ENCODE data around the gene NR6A1. TPM values are rescaled to one million over a fixed set of nuclear protein-coding genes. Genes with fewer than 3 reads are reported as not detected.

The NR6A1 gene
- total RNA-seq, 2 experiments from 2014 or later = 0.74 to 1.1 TPM

DNA sequence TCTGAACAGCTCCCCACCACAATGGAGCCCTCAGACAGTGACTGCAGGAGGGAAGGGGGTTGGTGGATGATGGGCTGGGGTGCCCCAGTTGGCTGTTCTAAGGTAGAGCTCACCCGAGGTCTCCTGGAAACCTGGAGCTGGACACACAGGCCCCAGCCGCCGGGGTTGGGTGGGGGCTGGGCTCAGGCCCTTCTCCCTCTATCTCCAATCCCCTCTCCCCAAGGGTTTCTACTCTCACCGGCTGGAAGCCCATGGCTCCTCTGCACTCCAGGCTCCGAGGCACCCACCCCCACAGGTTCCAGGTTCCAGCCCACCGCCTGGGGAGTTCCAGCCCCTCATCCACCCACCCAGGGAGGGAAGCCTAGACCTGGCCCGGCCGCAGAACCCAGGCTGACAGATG lies 264.7 kb downstream of the NR6A1 start:
- peaks cover 21% of the 10 kb centered on the region for H3K27me3 Mint-ChIP-seq
- POLR2A ChIA-PET = no interaction called here
- H3K4me1 Mint-ChIP-seq (ENCODE audit: low read depth) = peaks cover 5% of the 10 kb centered on the region
- no peaks in the 10 kb centered on the region for H3K9me3 Mint-ChIP-seq
- H3K36me3 Mint-ChIP-seq (ENCODE audit: low read depth) = no peaks in the 10 kb centered on the region
- H3K27ac Mint-ChIP-seq = no peak overlapping the region
- no peak overlapping the region for H3K4me3 Mint-ChIP-seq
- no peak for DNase-seq
- CTCF ChIA-PET = no interaction called here
- no peak for TF ChIP-seq CTCF (IDR thresholded peaks at IDR 0.05)
- intact Hi-C loops (cut with micrococcal nuclease) = no loop called here
- no peak for ATAC-seq

DNA sequence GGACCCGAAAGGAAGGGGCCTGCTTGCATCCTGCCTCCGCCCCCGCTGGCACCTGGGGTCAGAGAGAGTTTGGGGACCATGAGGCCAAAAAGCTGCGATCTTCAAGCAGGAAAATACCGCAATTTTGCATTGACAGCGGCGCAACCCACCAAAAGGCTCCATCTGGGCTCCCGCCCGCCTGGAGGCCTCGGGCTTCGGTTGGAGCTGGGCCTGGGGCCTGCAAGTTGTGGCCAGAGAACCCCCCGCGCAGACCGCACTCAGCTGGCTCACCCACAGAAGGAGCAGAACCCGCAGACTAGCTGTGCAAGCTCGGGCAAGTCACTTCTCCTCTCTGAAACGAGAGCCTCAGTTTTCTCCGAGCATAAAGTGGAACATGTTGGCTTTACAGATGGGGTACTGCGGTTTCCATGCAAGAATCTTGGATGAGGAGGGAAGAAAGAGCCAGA lies 265.2 kb downstream of the NR6A1 start:
- Mint-ChIP-seq H3K27ac (no peak overlapping the region), H3K27me3 (peaks cover 21% of the 10 kb centered on the region), H3K4me3 (no peak overlapping the region), H3K36me3 (ENCODE audit: low read depth) (no peaks in the 10 kb centered on the region), H3K9me3 (no peaks in the 10 kb centered on the region), H3K4me1 (ENCODE audit: low read depth) (peaks cover 5% of the 10 kb centered on the region)
- intact Hi-C loops (cut with micrococcal nuclease) = no loop called here
- CTCF ChIA-PET = no interaction called here
- DNase-seq = no peak
- TF ChIP-seq CTCF (IDR thresholded peaks at IDR 0.05) = no peak
- ATAC-seq = no peak
- POLR2A ChIA-PET = interaction anchor here (0.7 kb wide), 1 partner anchor 148 kb away, joined by 3 read pairs; no protein-coding TSS in a partner anchor

DNA sequence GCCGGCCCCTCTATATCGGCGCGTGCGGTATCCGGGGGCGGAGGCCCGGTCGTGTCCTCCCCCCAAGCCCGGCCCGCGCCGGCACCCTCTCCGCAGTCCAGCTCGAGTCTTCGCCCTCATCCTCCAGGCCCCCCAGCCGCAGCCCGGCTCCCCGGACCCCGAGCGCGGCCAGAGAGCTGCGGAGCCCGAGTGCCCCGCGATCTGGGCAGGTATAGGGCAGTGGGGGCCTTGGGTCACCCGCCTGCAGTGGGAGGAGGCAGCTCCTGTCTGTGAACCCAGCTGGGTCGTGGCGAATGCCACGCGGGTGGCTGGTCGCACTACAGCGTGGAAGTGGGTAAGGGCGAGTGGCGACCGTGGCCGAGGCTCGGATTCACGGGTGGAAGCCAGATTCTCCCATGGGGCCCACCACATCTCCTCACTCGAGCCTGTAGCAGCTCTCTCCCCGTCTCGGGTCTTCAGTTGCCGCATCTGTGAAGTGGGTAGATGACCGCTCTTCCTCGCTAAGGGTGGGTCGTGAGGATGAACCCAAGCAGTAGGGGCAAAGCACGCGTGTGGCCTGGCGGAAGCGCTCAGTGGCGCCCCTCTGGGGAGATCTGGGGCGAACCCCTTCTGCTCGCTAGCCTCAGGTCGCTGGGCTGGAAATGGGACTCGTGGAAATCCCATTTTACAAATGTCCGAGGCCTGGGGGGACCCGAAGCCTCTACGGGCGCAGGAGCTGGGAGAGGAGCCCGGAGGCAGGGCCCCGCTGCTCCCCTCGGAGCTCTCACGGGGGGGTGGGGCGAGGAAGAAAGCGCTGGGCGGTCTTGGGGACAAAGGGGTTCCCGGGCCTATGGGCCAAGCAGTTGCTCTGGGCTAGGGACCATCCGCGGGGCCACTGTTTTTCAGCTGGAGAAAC lies 265.9 kb downstream of the NR6A1 start:
- H3K27me3 Mint-ChIP-seq = peaks cover 21% of the 10 kb centered on the region
- no peak overlapping the region for H3K4me3 Mint-ChIP-seq
- no peak for TF ChIP-seq CTCF (IDR thresholded peaks at IDR 0.05)
- CTCF ChIA-PET = no interaction called here
- no peak for DNase-seq
- no peak overlapping the region for H3K27ac Mint-ChIP-seq
- no peak for ATAC-seq
- H3K9me3 Mint-ChIP-seq = no peaks in the 10 kb centered on the region
- POLR2A ChIA-PET = interaction anchor here (0.7 kb wide), 1 partner anchor 147 kb away, joined by 3 read pairs; no protein-coding TSS in a partner anchor
- no peaks in the 10 kb centered on the region for H3K36me3 Mint-ChIP-seq (ENCODE audit: low read depth)
- intact Hi-C loops (cut with micrococcal nuclease) = no loop called here
- H3K4me1 Mint-ChIP-seq (ENCODE audit: low read depth) = peaks cover 9% of the 10 kb centered on the region

DNA sequence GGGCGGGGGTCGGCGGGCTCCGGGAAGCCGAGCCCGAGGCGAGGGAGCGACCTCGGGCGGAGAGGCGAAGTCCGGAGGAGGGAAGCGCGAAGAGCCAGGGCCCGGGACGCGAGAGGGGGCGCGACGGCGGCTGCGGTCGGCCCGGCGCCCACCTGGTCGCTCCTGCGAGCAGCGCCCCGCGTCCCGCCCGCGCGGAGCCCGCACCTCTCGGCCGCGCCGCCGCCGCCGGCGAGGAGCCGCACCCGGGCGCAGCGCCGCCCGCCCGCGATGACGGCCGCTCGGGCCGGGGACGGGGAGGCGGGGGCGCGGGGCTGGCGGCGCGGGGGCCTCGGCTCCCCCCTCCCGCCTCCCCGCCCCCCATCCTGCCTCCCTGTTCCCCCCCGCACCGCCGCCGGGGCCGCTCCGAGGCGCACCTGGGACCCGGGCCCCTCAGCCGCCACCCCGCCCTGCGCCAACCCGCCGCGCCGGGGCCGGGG lies 266.5 kb downstream of the NR6A1 start:
- ChIA-PET POLR2A (no interaction called here), CTCF (no interaction called here)
- Mint-ChIP-seq H3K4me3 (no peak overlapping the region), H3K4me1 (ENCODE audit: low read depth) (peaks cover 12% of the 10 kb centered on the region), H3K27ac (no peak overlapping the region), H3K36me3 (ENCODE audit: low read depth) (no peaks in the 10 kb centered on the region), H3K9me3 (no peaks in the 10 kb centered on the region), H3K27me3 (peaks cover 21% of the 10 kb centered on the region)
- no peak for DNase-seq
- no peak for TF ChIP-seq CTCF (IDR thresholded peaks at IDR 0.05)
- no peak for ATAC-seq
- intact Hi-C loops (cut with micrococcal nuclease) = no loop called here
